Peyer's patch (tissue), 4 donors: ENCODE results near the gene TMEM14A. TPM values are rescaled to one million over a fixed set of nuclear protein-coding genes. Genes with fewer than 3 reads are reported as not detected.
A peak's percentile ranks its signal among the peaks of the same experiment; 100 is the strongest.
"Not testable (repeated sequence)": the region's sequence is repeated elsewhere in the genome, so short reads cannot be mapped to it uniquely, and the experiment has no call there.

Experiments used
- DNase-seq, 3 donors: peaks; one replicate each; pipeline ENCODE4 v3.0.0-alpha.2; 2017 to 2019
- H3K27ac ChIP-seq, 4 donors: fragments of 200-600 bp; sonication (generic); one replicate each; pipeline ENCODE4 v1.5.1; 2016 to 2019
- H3K27me3 ChIP-seq, 2 donors: fragments of 200-600 bp; sonication (generic); one replicate each; pipeline ENCODE4 v1.5.1; 2019
- H3K36me3 ChIP-seq, 3 donors: fragments of 200-600 bp; sonication (generic); one replicate each; pipeline ENCODE4 v1.5.1; 2016 to 2019
- H3K4me1 ChIP-seq, 4 donors: fragments of 200-600 bp; sonication (generic); one replicate each; pipeline ENCODE4 v1.5.1; 2016 to 2019
- H3K4me3 ChIP-seq, 4 donors: fragments of 200-600 bp; sonication (generic); 1 replicate in 3 of 4; 2 replicates in 1 of 4; pipeline ENCODE4 v1.5.1; 2016 to 2019; ENCODE audit warnings: mild to moderate bottlenecking in 1 of 4
- H3K9me3 ChIP-seq, 4 donors: fragments of 200-600 bp; sonication (generic); one replicate each; pipeline ENCODE4 v1.5.1; 2016 to 2019; ENCODE audit warnings: mild to moderate bottlenecking in 1 of 4
- POLR2A ChIP-seq, 2 donors: fragments of 450-650 bp; IDR thresholded peaks; one replicate each; pipeline ENCODE4 v1.5.1; 2017; ENCODE audit warnings: antibody characterized with exemption in 2 of 2, mild to moderate bottlenecking in 2 of 2, moderate library complexity in 2 of 2
- total RNA-seq, 4 donors: library from RNA; depleted of rRNA; stranded (reverse); fragments of >200 nt; gene quantifications; one replicate each; pipeline ENCODE4 v1.1.0, GENCODE V29; 2016
- TF ChIP-seq, protein P1 (sequence below), 6 experiments: fragments of 450-650 bp in 4 of 6; fragments of 200-600 bp in 2 of 6; sonication (generic) in 1 of 6; IDR thresholded peaks; one replicate each; pipeline ENCODE4 v1.5.1; 2017 to 2019; ENCODE audit warnings: antibody characterized with exemption in 6 of 6, mild to moderate bottlenecking in 3 of 6, moderate library complexity in 1 of 6

TMEM14A gene
- total RNA-seq, 4 donors from 2014 or later, result 12.4 to 56.0 (median 25.3) TPM

- TF ChIP-seq POLR2A (IDR thresholded peaks at IDR 0.05), result no peak
- TF ChIP-seq, protein P1, sequence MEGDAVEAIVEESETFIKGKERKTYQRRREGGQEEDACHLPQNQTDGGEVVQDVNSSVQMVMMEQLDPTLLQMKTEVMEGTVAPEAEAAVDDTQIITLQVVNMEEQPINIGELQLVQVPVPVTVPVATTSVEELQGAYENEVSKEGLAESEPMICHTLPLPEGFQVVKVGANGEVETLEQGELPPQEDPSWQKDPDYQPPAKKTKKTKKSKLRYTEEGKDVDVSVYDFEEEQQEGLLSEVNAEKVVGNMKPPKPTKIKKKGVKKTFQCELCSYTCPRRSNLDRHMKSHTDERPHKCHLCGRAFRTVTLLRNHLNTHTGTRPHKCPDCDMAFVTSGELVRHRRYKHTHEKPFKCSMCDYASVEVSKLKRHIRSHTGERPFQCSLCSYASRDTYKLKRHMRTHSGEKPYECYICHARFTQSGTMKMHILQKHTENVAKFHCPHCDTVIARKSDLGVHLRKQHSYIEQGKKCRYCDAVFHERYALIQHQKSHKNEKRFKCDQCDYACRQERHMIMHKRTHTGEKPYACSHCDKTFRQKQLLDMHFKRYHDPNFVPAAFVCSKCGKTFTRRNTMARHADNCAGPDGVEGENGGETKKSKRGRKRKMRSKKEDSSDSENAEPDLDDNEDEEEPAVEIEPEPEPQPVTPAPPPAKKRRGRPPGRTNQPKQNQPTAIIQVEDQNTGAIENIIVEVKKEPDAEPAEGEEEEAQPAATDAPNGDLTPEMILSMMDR (IDR thresholded peaks at IDR 0.05), result no peak
- H3K9me3 ChIP-seq, result no peaks in the 10 kb centered on the region
- H3K27ac ChIP-seq, result no peak overlapping the region
- no peaks in the 10 kb centered on the region for H3K27me3 ChIP-seq
- H3K4me3 ChIP-seq, result no peak overlapping the region
- DNase-seq, result no peak
- H3K36me3 ChIP-seq, result no peaks in the 10 kb centered on the region
- H3K4me1 ChIP-seq, result no peaks in the 10 kb centered on the region
Measured at GRCh38 chr6:52712136-52712535, 41.2 kb downstream of the TMEM14A start.

DNA sequence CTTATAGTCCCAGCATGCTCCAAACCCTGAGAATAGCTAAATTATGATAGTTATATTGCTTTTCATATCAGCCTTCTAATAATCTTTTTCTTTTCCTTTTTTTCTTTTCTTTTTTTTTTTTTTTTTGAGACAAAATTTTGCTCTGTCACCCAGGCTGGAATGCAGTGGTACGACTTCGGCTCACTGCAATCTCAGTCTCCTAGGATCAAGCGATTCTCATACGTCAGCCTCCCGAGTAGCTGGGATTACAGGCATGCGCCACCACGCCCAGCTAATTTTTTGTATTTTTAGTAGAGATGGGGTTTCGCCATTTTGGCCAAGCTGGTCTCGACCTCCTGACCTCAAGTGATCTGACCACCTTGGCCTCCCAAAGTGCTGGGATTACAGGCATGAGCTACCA is 43.8 kb downstream of the TMEM14A start:
- H3K36me3 ChIP-seq, H3K27ac ChIP-seq, DNase-seq, H3K4me1 ChIP-seq, H3K4me3 ChIP-seq, H3K27me3 ChIP-seq, H3K9me3 ChIP-seq: not testable (repeated sequence)

DNA sequence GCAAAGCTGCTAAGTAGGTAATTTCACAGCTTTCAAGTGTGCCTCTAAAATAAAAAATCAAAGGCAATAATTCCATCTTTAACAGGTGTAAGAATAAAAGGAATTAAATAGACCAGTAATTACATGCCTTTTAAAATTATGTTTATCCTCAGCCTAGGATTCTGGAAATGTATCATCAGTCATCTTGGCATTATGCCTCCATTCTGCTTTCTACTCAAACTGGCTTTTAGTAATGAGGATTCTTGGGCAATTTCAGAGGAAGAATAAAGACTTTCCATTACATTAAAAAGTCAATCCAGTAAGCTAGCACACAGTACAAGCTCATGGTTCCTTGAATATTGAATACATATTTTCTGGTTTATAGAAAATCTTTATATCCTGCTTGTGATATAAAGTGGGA is 47.6 kb downstream of the TMEM14A start:
- Histone ChIP-seq H3K36me3 (no peaks in the 10 kb centered on the region), H3K9me3 (no peaks in the 10 kb centered on the region), H3K4me1 (no peaks in the 10 kb centered on the region), H3K4me3 (no peak overlapping the region), H3K27ac (no peak overlapping the region), H3K27me3 (no peaks in the 10 kb centered on the region)
- no peak for DNase-seq
- no peak for TF ChIP-seq POLR2A (IDR thresholded peaks at IDR 0.05)
- TF ChIP-seq, protein P1 (IDR thresholded peaks at IDR 0.05), result no peak

DNA sequence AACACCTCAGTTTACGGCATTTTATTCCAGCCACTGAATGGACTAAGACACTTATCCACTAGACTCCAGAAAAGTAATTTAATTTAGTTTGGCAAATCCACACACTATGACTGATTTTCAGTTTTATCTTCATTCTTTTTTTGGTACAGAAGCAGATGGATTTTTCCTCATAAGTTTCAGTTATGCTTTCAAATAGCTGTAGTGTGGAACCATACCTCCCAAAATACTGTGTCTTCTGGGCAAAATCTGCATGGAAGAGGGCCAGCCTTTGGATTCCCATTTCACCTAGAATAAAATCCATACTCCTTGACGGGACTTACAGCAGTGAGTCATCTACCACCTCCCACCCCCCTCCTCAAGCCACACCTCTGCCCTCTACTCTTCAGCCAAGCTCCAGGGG is 49.4 kb downstream of the TMEM14A start:
- DNase-seq, result no peak
- H3K27me3 ChIP-seq, result no peaks in the 10 kb centered on the region
- H3K4me3 ChIP-seq, result no peak overlapping the region
- peaks cover 0 to 10% (median 0%) of the 10 kb centered on the region in 4 donors for H3K4me1 ChIP-seq
- no peaks in the 10 kb centered on the region for H3K9me3 ChIP-seq
- H3K27ac ChIP-seq, result no peak overlapping the region
- TF ChIP-seq POLR2A (IDR thresholded peaks at IDR 0.05), result no peak
- TF ChIP-seq, protein P1 (IDR thresholded peaks at IDR 0.05), result no peak
- H3K36me3 ChIP-seq, result no peaks in the 10 kb centered on the region

DNA sequence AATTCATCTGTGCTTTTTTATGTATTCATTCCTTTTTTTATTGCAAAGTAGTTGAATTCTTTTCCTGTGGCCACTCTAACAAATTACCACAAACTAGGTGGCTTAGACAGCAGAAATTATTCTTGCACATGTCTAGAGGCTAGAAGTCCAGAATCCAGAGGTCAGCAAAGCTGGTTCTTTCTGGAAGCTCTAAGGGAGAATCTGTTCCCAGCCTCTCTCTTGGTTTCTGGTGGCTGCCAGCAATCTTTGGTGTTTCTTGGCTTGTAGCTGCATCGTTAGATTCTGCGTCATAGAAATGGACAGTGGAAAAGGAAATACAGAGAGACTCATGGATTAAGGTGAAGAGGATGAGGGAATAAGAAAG is 53.1 kb downstream of the TMEM14A start:
- peaks cover 0 to 15% (median 0%) of the 10 kb centered on the region in 4 donors for H3K4me1 ChIP-seq
- H3K27me3 ChIP-seq, result no peaks in the 10 kb centered on the region
- DNase-seq, result no peak
- H3K4me3 ChIP-seq, result no peak overlapping the region
- H3K27ac ChIP-seq, result peak overlapping the region in 3 of 4 donors; percentile 58 to 81 (median 77)
- H3K36me3 ChIP-seq, result no peaks in the 10 kb centered on the region
- no peak for TF ChIP-seq POLR2A (IDR thresholded peaks at IDR 0.05)
- TF ChIP-seq, protein P1 (IDR thresholded peaks at IDR 0.05), result no peak
- H3K9me3 ChIP-seq, result no peaks in the 10 kb centered on the region

DNA sequence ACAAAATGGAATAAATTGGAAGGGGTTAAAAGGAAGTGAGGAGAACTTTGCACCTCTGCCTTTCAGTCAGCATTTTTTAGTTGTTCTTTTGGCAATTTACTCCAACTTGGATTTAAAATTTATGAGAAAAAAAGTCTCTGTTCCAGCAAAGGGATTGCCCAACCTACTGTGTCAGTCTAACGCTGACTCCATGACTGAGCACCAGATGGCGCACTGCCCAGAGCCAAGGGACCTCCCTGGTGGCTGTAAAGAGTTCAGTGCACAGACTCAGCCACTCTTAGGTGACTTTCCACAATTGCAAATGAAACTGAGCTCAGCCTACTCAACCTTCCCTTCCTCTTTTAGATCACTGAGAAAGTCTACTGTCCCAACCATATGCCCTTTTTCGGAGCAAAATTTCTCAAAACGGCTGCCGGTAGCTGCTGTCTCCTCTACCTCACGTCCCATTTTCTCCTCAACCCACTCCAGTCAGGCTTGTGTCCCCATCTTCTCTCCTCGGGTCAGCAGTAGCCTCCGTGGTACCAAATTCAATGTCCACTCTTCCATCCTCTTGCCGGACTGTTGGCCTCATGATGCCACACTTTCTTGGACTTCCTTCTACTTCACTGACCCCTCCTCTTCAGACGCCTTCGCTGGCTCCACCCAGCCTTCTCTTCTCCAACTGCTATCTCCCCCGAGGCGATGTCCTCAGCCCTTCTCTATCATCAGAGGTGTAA is 53.7 kb downstream of the TMEM14A start:
- peaks cover 0 to 15% (median 0%) of the 10 kb centered on the region in 4 donors for H3K4me1 ChIP-seq
- H3K27me3 ChIP-seq, result no peaks in the 10 kb centered on the region
- H3K36me3 ChIP-seq, result no peaks in the 10 kb centered on the region
- no peak overlapping the region for H3K4me3 ChIP-seq
- peak; percentile 46 to 89 (median 83) for DNase-seq
- TF ChIP-seq POLR2A (IDR thresholded peaks at IDR 0.05), result no peak
- TF ChIP-seq, protein P1 (IDR thresholded peaks at IDR 0.05), result peak in 5 of 6 experiments; percentile 18 to 89 (median 79)
- no peaks in the 10 kb centered on the region for H3K9me3 ChIP-seq
- peak overlapping the region in 3 of 4 donors; percentile 58 to 81 (median 77) for H3K27ac ChIP-seq
